Measurements from ENCODE around the gene LYSET.
A peak's percentile ranks its signal among the peaks of the same experiment; 100 is the strongest.
"Not testable (repeated sequence)": the region's sequence is repeated elsewhere in the genome, so short reads cannot be mapped to it uniquely, and the experiment has no call there.

Gene LYSET

GRCh38 chr14:93184391-93185348 is at the start of gene LYSET, which contains the start of gene MOAP1:
TSS of gene LYSET (plus strand) at chr14:93185317. CDS start at chr14:93185406, 89 bp downstream.
TSS of gene MOAP1 (minus strand) at chr14:93184897. CDS start at chr14:93184242, 655 bp downstream.
- DNase-seq = peak; percentile 92

DNA sequence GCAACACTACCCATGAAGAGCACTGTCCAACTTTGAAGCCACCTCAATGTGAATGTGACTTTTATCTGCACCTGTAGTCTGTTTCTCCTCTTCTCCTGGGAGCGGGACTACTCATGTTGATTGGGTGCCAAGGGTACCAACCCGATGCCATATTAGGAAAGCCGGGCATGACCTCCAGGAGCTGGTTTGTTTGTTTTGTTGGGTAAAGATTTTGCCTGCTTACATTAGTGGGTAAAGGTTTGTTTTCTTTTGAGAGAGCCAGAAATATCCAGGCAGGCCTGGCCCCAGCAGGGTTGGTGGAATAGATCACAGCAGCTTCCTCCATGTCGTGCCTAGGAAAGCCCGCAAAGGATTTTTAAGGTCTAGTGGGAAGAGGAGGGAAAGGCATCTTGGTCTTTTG is 49.7 kb upstream of the LYSET start:
- DNase-seq = no peak

- DNase-seq = no peak
Measured at GRCh38 chr14:93136009-93136408, 49.1 kb upstream of the LYSET start.

GRCh38 chr14:93136508-93136907 is 48.6 kb upstream of the LYSET start:
- DNase-seq = not testable (repeated sequence)

- DNase-seq = peak; percentile 36
Measured at GRCh38 chr14:93137864-93138263, 47.3 kb upstream of the LYSET start.

DNA sequence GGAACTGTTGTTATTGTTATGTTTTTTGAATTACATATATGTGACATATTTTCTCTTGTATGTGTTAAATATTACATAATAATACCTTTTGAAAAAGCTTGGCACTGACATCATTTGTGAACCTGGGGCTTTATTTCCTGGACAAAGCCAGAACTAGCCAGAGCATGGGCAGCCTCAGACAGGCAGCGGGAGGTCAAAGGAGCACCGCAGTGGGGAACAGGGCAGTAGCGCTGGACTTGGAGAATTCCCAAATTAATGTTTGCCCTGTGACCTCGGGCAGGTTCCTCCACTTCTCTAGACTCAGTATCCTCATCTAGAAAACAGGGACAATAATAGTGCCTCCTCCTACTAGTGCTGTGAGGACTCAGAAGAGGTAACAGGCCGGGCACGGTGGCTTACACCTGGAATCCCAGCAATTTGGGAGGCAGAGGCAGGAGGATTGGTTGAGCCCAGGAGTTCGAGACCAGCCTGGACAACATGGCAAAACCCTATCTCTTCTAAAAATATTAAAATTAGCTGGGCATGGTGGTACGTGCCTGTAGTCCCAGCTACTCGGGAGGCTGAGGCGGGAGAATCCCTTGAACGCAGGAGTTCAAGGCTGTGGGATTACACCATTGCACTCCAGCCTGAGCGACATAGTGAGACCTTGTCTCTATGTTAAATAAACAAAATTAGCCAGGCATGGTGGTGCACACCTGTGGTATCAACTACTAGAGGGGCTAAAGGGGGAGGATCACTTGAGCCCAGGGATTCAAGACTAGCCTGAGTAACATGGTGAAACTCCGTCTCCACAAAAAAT is 42.1 kb upstream of the LYSET start:
- no peak for DNase-seq

DNA sequence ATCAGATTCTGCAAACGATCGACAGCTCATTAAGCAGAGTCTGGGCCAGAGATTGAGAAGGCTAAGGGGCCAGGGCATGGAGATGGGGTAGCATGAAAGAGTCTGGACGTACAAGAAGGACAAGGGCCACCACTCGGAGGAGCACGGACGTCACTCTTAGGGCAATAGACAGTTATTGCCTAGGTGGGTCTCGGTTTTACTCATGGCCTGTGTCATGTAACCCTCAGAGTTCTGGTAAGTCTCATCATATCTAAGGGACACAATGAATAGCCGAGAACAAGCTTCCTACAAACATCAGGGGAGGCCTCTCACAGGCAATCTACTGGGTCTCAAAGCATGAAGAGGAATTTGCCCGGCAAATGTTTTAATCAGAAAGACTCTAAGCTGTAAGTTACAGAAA is 39.0 kb upstream of the LYSET start:
- no peak for DNase-seq

GRCh38 chr14:93148979-93149378 is 36.1 kb upstream of the LYSET start:
- DNase-seq = no peak

DNA sequence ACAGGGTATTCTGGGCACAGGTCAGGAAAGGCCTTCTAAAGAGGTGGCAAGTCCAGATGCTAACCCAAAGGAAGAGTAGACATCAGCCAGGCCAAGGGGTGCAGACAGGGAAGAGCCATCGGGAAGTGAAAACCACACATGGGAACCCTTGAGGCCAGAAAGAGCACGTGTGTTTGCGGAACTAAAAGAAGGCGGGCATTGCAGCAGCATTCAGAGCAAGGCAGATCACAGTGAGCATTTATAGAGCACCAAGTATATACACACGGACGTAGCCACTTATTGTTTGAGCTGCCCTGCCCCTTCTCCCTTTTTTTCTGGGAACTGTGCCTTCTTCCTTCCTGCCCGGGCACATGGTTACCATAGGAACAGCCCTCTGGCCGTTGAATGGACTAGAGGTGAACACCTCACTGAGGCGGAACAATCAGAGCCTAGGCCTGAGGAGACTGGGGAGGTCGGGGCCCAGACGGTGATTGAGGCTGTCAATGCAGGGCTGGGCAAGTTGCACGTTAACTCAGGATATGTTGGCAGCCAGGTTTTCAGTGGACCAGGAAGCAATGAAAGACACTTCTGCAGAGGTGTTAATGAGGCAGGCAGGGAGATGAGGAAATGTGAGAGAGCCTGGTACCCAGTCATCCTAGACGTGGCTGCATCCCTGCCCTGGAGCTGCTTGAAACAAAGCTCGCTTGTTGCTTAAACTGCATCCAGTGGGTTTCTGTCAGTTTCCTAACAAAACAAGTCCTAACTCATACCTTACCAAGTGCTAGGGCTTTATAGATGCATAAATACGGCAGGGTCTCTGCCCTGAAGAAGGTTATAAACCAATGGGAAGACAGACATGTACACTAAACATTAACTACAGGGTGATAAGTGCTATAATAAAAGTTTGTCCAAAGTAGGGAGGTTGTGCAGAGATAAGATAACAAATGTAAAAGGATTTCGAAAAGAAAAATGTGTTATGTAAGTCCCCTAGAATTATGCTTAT is 34.6 kb upstream of the LYSET start:
- no peak for DNase-seq

GRCh38 chr14:93153121-93153520 is 32.0 kb upstream of the LYSET start:
- no peak for DNase-seq

GRCh38 chr14:93155667-93156066 is 29.4 kb upstream of the LYSET start:
- no peak for DNase-seq

GRCh38 chr14:93156693-93157369 is 28.3 kb upstream of the LYSET start:
- no peak for DNase-seq

DNA sequence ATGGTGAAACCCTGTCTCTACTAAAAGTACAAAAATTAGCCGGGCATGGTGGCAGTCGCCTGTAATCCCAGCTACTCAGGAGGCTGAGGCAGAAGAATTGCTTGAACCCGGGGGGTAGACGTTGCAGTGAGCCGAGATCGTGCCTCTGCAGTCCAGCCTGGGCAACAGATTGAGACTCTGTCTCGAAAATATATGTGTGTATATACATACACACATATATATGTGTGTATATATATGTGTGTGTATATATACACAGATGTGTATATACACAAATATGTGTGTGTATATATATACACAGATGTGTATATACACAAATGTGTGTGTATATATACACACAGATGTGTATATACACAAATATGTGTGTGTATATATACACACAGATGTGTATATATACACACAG is 26.8 kb upstream of the LYSET start:
- DNase-seq = not testable (repeated sequence)

DNA sequence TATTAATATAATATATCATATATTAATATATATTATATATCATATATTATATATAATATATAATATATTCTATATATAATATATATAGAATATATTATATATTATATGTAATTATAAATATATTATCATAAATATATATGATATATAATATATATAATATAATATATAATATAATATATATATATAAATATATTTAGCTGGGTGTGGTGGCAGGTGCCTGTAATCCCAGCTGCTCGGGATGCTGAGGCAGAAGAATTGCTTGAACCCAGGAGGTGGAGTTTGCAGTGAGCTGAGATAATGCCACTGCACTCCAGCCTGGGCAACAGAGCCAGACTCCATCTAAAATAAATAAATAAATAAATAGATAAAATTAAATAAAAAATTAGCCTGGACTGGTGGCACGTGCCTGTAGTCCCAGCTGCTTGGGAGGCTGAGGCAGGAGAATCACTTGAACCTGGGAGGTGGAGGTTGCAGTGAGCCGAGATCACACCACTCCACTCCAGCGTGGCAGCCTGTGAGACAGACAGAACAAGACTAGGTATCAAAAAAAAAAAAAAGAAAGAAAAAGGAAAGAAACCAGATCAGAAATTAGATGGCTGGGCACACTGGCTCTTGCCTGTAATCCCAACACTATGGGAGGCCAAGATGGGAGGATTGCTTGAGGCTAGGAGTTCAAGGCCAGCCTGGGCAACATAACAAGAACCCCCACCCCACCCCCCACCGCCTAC is 25.3 kb upstream of the LYSET start:
- not testable (repeated sequence) for DNase-seq

DNA sequence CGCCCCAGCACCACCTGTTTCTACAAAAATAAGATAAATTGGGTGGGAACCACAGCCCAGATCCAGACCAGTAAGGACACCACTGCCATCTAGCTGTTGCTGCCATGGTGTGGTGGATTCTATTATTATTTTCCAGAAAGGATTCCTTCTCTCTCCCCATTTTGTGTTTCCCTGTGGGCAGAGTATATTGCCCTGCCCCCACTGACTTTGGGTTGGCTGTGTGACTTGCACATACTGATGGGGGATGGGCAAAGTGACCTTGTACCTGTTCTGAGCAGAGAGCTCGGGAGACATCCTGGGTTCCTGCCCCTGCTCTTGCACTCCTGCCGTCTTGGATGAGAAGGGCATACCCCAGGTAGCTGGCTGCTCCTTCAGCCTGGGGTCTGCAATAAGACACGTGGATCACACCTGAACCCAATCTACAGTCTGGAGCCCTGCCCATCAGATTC is 24.7 kb upstream of the LYSET start:
- DNase-seq = no peak

DNA sequence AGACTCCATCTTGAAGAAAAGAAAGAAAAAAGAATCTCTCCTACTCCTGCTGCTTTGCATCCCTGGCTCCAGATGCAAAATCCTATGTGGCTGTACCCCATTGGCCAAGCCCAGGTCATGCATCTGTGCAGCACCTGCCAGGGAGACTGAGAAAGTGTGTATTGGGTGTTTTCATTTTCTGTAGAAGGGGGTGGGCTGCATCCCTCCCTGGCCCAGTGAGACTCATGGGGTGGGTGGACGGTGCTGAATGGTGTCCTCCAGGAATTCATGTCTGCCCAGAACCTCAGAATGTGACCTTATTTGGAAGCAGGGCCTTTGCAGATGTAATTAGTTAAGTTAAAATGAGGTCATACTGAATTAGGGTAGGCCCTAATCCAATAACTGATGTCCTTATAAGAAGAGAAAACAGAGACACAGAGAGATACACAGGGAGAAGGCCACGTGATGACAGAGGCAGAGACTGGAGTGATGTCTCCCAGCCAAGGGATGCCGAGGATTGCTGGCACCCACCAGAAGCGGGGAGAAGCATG is 23.6 kb upstream of the LYSET start:
- no peak for DNase-seq

DNA sequence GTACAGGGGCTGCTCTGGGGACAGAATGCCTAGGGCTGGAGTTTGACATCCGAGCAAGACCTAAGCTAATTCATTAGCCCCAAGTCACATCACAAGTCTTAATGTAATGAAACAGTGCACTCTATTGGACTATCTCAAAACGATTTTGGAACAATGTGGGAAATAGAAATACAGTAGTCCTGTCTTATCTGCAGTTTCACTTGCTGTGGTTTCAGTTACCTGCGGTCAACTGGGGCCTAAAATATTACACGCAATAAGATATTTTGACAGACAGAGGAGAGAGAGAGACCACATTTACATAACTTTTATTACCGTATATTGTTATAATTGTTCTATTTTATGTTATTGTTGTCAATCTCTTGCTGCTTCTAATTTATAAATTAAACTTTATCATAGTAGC is 21.6 kb upstream of the LYSET start:
- DNase-seq = no peak

- not testable (repeated sequence) for DNase-seq
Measured at GRCh38 chr14:93165271-93166265, 19.5 kb upstream of the LYSET start.

- not testable (repeated sequence) for DNase-seq
Measured at GRCh38 chr14:93168610-93169009, 16.5 kb upstream of the LYSET start.

Data from NCI-H2107 (cell line).